NCI-H526 (cell line): ENCODE measurements around the gene NGEF.

ENCODE experiments used
- DNase-seq, 2 experiments: peaks; one replicate each; lab custom pipeline; 2025; lab: John Stamatoyannopoulos, UW

Gene NGEF

GRCh38 chr2:232884001-232884421 is 129.0 kb downstream of the NGEF start:
- no peak for DNase-seq

- no peak for DNase-seq
These were observed 129.8 kb downstream of the NGEF start for GRCh38 chr2:232883116-232883721.

- DNase-seq, result no peak
These were observed 130.4 kb downstream of the NGEF start for GRCh38 chr2:232882505-232883115.

GRCh38 chr2:232882085-232882484 is 131.0 kb downstream of the NGEF start:
- DNase-seq, result no peak

GRCh38 chr2:232880764-232881351 is 132.2 kb downstream of the NGEF start:
- DNase-seq, result no peak

GRCh38 chr2:232879618-232880494 is 133.2 kb downstream of the NGEF start:
- no peak for DNase-seq

- peak in 1 of 2 experiments; percentile 13 for DNase-seq
These were observed 134.0 kb downstream of the NGEF start for GRCh38 chr2:232878855-232879617.

- no peak for DNase-seq
These were observed 135.0 kb downstream of the NGEF start for GRCh38 chr2:232877940-232878511.

GRCh38 chr2:232876978-232877441 is 136.0 kb downstream of the NGEF start:
- DNase-seq, result peak in 1 of 2 experiments; percentile 42

- DNase-seq, result peak; percentile 50 to 87
These were observed 136.7 kb downstream of the NGEF start for GRCh38 chr2:232876161-232876977.

GRCh38 chr2:232875256-232876121 is 137.6 kb downstream of the NGEF start:
- DNase-seq, result peak; percentile 10 to 59

- DNase-seq, result no peak
These were observed 138.3 kb downstream of the NGEF start for GRCh38 chr2:232874677-232875223.

- peak; percentile 10 to 47 for DNase-seq
These were observed 139.0 kb downstream of the NGEF start for GRCh38 chr2:232873909-232874641.

GRCh38 chr2:232873292-232873908 is 139.7 kb downstream of the NGEF start:
- no peak for DNase-seq

- DNase-seq, result no peak
These were observed 140.2 kb downstream of the NGEF start for GRCh38 chr2:232872826-232873225.

- DNase-seq, result no peak
These were observed 141.0 kb downstream of the NGEF start for GRCh38 chr2:232871835-232872736.

GRCh38 chr2:232871418-232871834 is 141.6 kb downstream of the NGEF start:
- no peak for DNase-seq
